OCI-LY3 (cell line): ENCODE measurements around the gene PHF19.

ENCODE experiments used
- H2AFZ ChIP-seq: fragments of 200-600, 300-600 bp; shearing (Covaris generic); 2 replicates; pipeline ENCODE4 v1.6.0; 2014; ENCODE audit warnings: antibody characterized with exemption, low read depth, low read length
- H3K27ac ChIP-seq: fragments of 200-600, 300-600 bp; sonication (generic); 2 replicates; pipeline ENCODE4 v1.5.1; 2014; ENCODE audit warnings: mild to moderate bottlenecking, low read length, moderate library complexity, mixed read lengths
- H3K27me3 ChIP-seq: fragments of 200-600, 300-600 bp; sonication (generic); 2 replicates; pipeline ENCODE4 v1.6.1; 2014; ENCODE audit warnings: low read depth, low read length, mixed read lengths
- H3K36me3 ChIP-seq: fragments of 200-600, 300-600 bp; sonication (generic); replicated peaks from 2 replicates; pipeline ENCODE3; 2014; ENCODE audit warnings: low read depth, low read length, mixed read lengths
- H3K4me1 ChIP-seq: fragments of 300-600, 200-600 bp; sonication (generic); 2 replicates; pipeline ENCODE4 v1.6.1; 2014; ENCODE audit warnings: low read length, mixed read lengths
- H3K4me2 ChIP-seq: fragments of 200-600, 300-600 bp; sonication (generic); 2 replicates; pipeline ENCODE4 v1.6.1; 2014; ENCODE audit warnings: low read length, mixed read lengths
- H3K4me3 ChIP-seq: fragments of 300-600, 200-600 bp; sonication (generic); 2 replicates; pipeline ENCODE4 v1.5.1; 2014; ENCODE audit warnings: antibody characterized with exemption, mild to moderate bottlenecking, low read length, moderate library complexity
- H3K79me2 ChIP-seq: fragments of 300-600, 200-600 bp; shearing (Covaris generic); 2 replicates; pipeline ENCODE4 v1.6.1; 2014; ENCODE audit warnings: mild to moderate bottlenecking, low read length, mixed read lengths
- H3K9ac ChIP-seq: fragments of 300-600, 200-600 bp; shearing (Covaris generic); 2 replicates; pipeline ENCODE4 v1.6.0; 2014; ENCODE audit warnings: mild to moderate bottlenecking, low read length, moderate library complexity
- H3K9me3 ChIP-seq: fragments of 200-600, 300-600 bp; shearing (Covaris generic); 2 replicates; pipeline ENCODE4 v1.6.1; 2014; ENCODE audit warnings: low read length, mixed read lengths; ENCODE audit not compliant: insufficient read depth
- H4K20me1 ChIP-seq: fragments of 200-600, 300-600 bp; sonication (generic); 2 replicates; pipeline ENCODE4 v1.6.1; 2016; ENCODE audit warnings: low read length, mixed read lengths; ENCODE audit not compliant: insufficient read depth
- CTCF ChIP-seq: fragments of 200-600, 300-600 bp; sonication (generic); IDR thresholded peaks from 2 replicates; pipeline ENCODE4 v1.5.1; 2014; ENCODE audit warnings: antibody characterized with exemption, low read length, low read depth
- EZH2phosphoT487 ChIP-seq: fragments of 200-600 bp; shearing (Covaris generic); IDR thresholded peaks from 2 replicates; pipeline ENCODE4 v1.6.1; 2018; ENCODE audit warnings: antibody characterized with exemption, mixed run types, low read depth

The PHF19 gene

GRCh38 chr9:120860083-120860482 is 16.9 kb downstream of the PHF19 start:
- TF ChIP-seq CTCF (no peak), EZH2phosphoT487 (no peak)
- no peak overlapping the region for H3K4me2 ChIP-seq
- no peak overlapping the region for H3K4me3 ChIP-seq
- H3K79me2 ChIP-seq = no peaks in the 10 kb centered on the region
- H3K36me3 ChIP-seq = peaks cover 66% of the 10 kb centered on the region
- no peaks in the 10 kb centered on the region for H3K4me1 ChIP-seq
- no peak overlapping the region for H3K27ac ChIP-seq
- no peaks in the 10 kb centered on the region for H3K9me3 ChIP-seq
- no peak overlapping the region for H2AFZ ChIP-seq
- no peaks in the 10 kb centered on the region for H3K27me3 ChIP-seq
- no peak overlapping the region for H3K9ac ChIP-seq
- H4K20me1 ChIP-seq = no peaks in the 10 kb centered on the region

- no peak overlapping the region for H3K4me3 ChIP-seq
- no peaks in the 10 kb centered on the region for H3K4me1 ChIP-seq
- H4K20me1 ChIP-seq = no peaks in the 10 kb centered on the region
- H3K9ac ChIP-seq = no peak overlapping the region
- H3K79me2 ChIP-seq = no peaks in the 10 kb centered on the region
- TF ChIP-seq CTCF (no peak), EZH2phosphoT487 (no peak)
- H3K9me3 ChIP-seq = no peaks in the 10 kb centered on the region
- H3K36me3 ChIP-seq = peaks cover 68% of the 10 kb centered on the region
- no peaks in the 10 kb centered on the region for H3K27me3 ChIP-seq
- H2AFZ ChIP-seq = no peak overlapping the region
- H3K4me2 ChIP-seq = no peak overlapping the region
- no peak overlapping the region for H3K27ac ChIP-seq
Measured at GRCh38 chr9:120859361-120859760, 17.6 kb downstream of the PHF19 start.

- Histone ChIP-seq H4K20me1 (no peaks in the 10 kb centered on the region), H3K4me2 (no peak overlapping the region), H3K36me3 (peaks cover 66% of the 10 kb centered on the region), H3K27me3 (no peaks in the 10 kb centered on the region), H3K27ac (no peak overlapping the region), H3K9me3 (no peaks in the 10 kb centered on the region), H3K4me1 (no peaks in the 10 kb centered on the region), H3K9ac (no peak overlapping the region), H3K4me3 (no peak overlapping the region), H3K79me2 (no peaks in the 10 kb centered on the region), H2AFZ (no peak overlapping the region)
- TF ChIP-seq CTCF (no peak), EZH2phosphoT487 (no peak)
Measured at GRCh38 chr9:120857902-120858301, 19.1 kb downstream of the PHF19 start.

GRCh38 chr9:120857481-120857880 is 19.5 kb downstream of the PHF19 start:
- TF ChIP-seq CTCF (no peak), EZH2phosphoT487 (no peak)
- Histone ChIP-seq H3K27ac (no peak overlapping the region), H3K36me3 (peaks cover 66% of the 10 kb centered on the region), H4K20me1 (no peaks in the 10 kb centered on the region), H3K4me1 (no peaks in the 10 kb centered on the region), H3K4me3 (no peak overlapping the region), H3K4me2 (no peak overlapping the region), H3K9ac (no peak overlapping the region), H3K79me2 (no peaks in the 10 kb centered on the region), H3K9me3 (no peaks in the 10 kb centered on the region), H2AFZ (no peak overlapping the region), H3K27me3 (no peaks in the 10 kb centered on the region)
